IMR-90 (cell line): ENCODE data around the gene KCNN3. TPM values are rescaled to one million over a fixed set of nuclear protein-coding genes. Genes with fewer than 3 reads are reported as not detected.

Source experiments
- ATAC-seq: fragments of 200-7000 bp; cut with Tn5 transposase; 2 replicates; pipeline ENCODE4 v1.9.1; 2020; ENCODE audit warnings: low read depth, mild to moderate bottlenecking, moderate library complexity
- BruUV-seq: library from RNA; stranded (reverse); fragments of 400-500 nt; replicated peaks from 2 replicates; lab custom pipeline; 2021; lab: Mats Ljungman, UMichigan
- CTCF ChIA-PET: fragments of 300-600 bp; formaldehyde crosslinking; extraction: SDS; loops from one replicate; lab custom pipeline; 2021; ENCODE audit warnings: antibody characterized with exemption; lab: Yijun Ruan, JAX
- POLR2A ChIA-PET: fragments of 300-600 bp; sonication (Branson Sonifier 250); formaldehyde crosslinking; loops from one replicate; lab custom pipeline; 2022; ENCODE audit warnings: antibody characterized with exemption; ENCODE audit not compliant: unreplicated experiment; lab: Charles Lee
- DNase-seq: peaks from one replicate; pipeline ENCODE4 v3.0.0; 2013
- H2AFZ ChIP-seq: replicated peaks from 2 replicates; pipeline ENCODE3; 2013; ENCODE audit warnings: low read length, mild to moderate bottlenecking; ENCODE audit not compliant: poor library complexity
- H2AK5ac ChIP-seq: 2 replicates; pipeline ENCODE4 v1.6.1; 2013; ENCODE audit warnings: low read depth, low read length, inconsistent platforms
- H2AK9ac ChIP-seq: replicated peaks from 2 replicates; pipeline ENCODE3; 2013; ENCODE audit warnings: mild to moderate bottlenecking, low read depth, low read length, moderate library complexity; ENCODE audit not compliant: poor library complexity
- H2BK120ac ChIP-seq: 2 replicates; pipeline ENCODE4 v1.6.1; 2013; ENCODE audit warnings: low read depth, low read length, inconsistent platforms
- H2BK15ac ChIP-seq: 3 replicates; pipeline ENCODE4 v1.6.1; 2013; ENCODE audit warnings: low read depth, low read length, inconsistent platforms
- H2BK20ac ChIP-seq: 2 replicates; pipeline ENCODE4 v1.6.1; 2013; ENCODE audit warnings: low read depth, mild to moderate bottlenecking, inconsistent platforms, low read length, moderate library complexity
- H2BK5ac ChIP-seq: 2 replicates; pipeline ENCODE4 v1.6.1; 2013; ENCODE audit warnings: mild to moderate bottlenecking, low read depth, low read length, inconsistent platforms; ENCODE audit not compliant: poor library complexity, severe bottlenecking
- H3K14ac ChIP-seq: replicated peaks from 2 replicates; pipeline ENCODE4 v1.6.1; 2013; ENCODE audit warnings: low read depth, low read length, inconsistent platforms
- H3K18ac ChIP-seq: 2 replicates; pipeline ENCODE4 v1.6.1; 2013; ENCODE audit warnings: low read depth, low read length, control low read depth
- H3K23ac ChIP-seq: 2 replicates; pipeline ENCODE4 v1.6.1; 2013; ENCODE audit warnings: low read depth, low read length, inconsistent platforms
- H3K27ac ChIP-seq: 2 replicates; pipeline ENCODE4 v1.5.1; 2013; ENCODE audit warnings: mild to moderate bottlenecking, control low read depth, low read length; ENCODE audit not compliant: insufficient read depth
- H3K27me3 ChIP-seq: 2 replicates; pipeline ENCODE4 v1.6.1; 2013; ENCODE audit warnings: low read length; ENCODE audit not compliant: control insufficient read depth, insufficient read depth
- H3K36me3 ChIP-seq: 2 replicates; pipeline ENCODE4 v1.6.1; 2013; ENCODE audit warnings: low read length, mixed read lengths; ENCODE audit not compliant: control insufficient read depth, insufficient read depth
- H3K4ac ChIP-seq: 2 replicates; pipeline ENCODE4 v1.6.1; 2013; ENCODE audit warnings: low read depth, low read length, inconsistent platforms
- H3K4me1 ChIP-seq: 2 replicates; pipeline ENCODE4 v1.6.1; 2013; ENCODE audit warnings: low read length, mixed read lengths; ENCODE audit not compliant: control insufficient read depth, insufficient read depth
- H3K4me2 ChIP-seq: 2 replicates; pipeline ENCODE4 v1.6.1; 2013; ENCODE audit warnings: low read depth, mild to moderate bottlenecking, control low read depth, low read length, moderate library complexity
- H3K4me3 ChIP-seq: 2 replicates; pipeline ENCODE4 v1.5.1; 2013; ENCODE audit warnings: low read depth, mild to moderate bottlenecking, control low read depth, low read length, moderate library complexity; ENCODE audit not compliant: insufficient read depth
- H3K56ac ChIP-seq: 2 replicates; pipeline ENCODE4 v1.6.1; 2013; ENCODE audit warnings: low read length, inconsistent platforms; ENCODE audit not compliant: insufficient read depth; ENCODE audit errors: extremely low read depth
- H3K79me1 ChIP-seq, 2 experiments: 2 replicates each; pipeline ENCODE4 v1.6.1; 2013; ENCODE audit warnings: low read length in 2 of 2, inconsistent platforms in 1 of 2, low read depth in 1 of 2
- H3K9ac ChIP-seq: 2 replicates; pipeline ENCODE4 v1.6.1; 2013; ENCODE audit warnings: low read depth, low read length, control low read depth
- H3K9me1 ChIP-seq: 2 replicates; pipeline ENCODE4 v1.6.1; 2013; ENCODE audit warnings: low read length, inconsistent platforms; ENCODE audit not compliant: insufficient read depth
- H3K9me3 ChIP-seq: 2 replicates; pipeline ENCODE4 v1.6.1; 2013; ENCODE audit warnings: low read length; ENCODE audit not compliant: control insufficient read depth, insufficient read depth
- H4K20me1 ChIP-seq: 2 replicates; pipeline ENCODE4 v1.6.1; 2013; ENCODE audit warnings: low read length, inconsistent platforms; ENCODE audit not compliant: insufficient read depth
- H4K5ac ChIP-seq: 2 replicates; pipeline ENCODE4 v1.6.1; 2013; ENCODE audit warnings: mild to moderate bottlenecking, low read depth, low read length, control low read depth
- H4K8ac ChIP-seq, 2 experiments: 2 replicates each; pipeline ENCODE4 v1.6.1; 2013; ENCODE audit warnings: low read depth in 2 of 2, low read length in 2 of 2, control low read depth in 1 of 2, inconsistent platforms in 1 of 2
- H4K91ac ChIP-seq: 2 replicates; pipeline ENCODE4 v1.6.1; 2013; ENCODE audit warnings: low read depth, low read length, inconsistent platforms; ENCODE audit not compliant: insufficient read depth
- BHLHE40 ChIP-seq: fragments of 150-350 bp; IDR thresholded peaks from 2 replicates; pipeline ENCODE4 v1.6.1; 2016; ENCODE audit warnings: mild to moderate bottlenecking, low read depth, low read length
- CEBPB ChIP-seq: IDR thresholded peaks from 2 replicates; pipeline ENCODE4 v1.6.1; 2012; ENCODE audit warnings: low read depth, low read length, improper control_type of control experiment
- CHD1 ChIP-seq: IDR thresholded peaks from 2 replicates; pipeline ENCODE4 v1.6.1; 2012; ENCODE audit warnings: low read depth, low read length, improper control_type of control experiment
- ELK1 ChIP-seq: fragments of 150-350 bp; IDR thresholded peaks from 2 replicates; pipeline ENCODE4 v1.6.1; 2016; ENCODE audit warnings: low read depth, mild to moderate bottlenecking, low read length, moderate library complexity, borderline replicate concordance
- FOS ChIP-seq: fragments of 150-350 bp; IDR thresholded peaks from 2 replicates; pipeline ENCODE4 v1.6.1; 2016; ENCODE audit warnings: low read depth, low read length
- MAFK ChIP-seq: IDR thresholded peaks from 2 replicates; pipeline ENCODE4 v1.6.1; 2012; ENCODE audit warnings: low read depth, low read length, improper control_type of control experiment
- MAZ ChIP-seq: IDR thresholded peaks from 2 replicates; pipeline ENCODE4 v1.6.1; 2012; ENCODE audit warnings: low read depth, mild to moderate bottlenecking, low read length, improper control_type of control experiment, moderate library complexity, borderline replicate concordance
- MXI1 ChIP-seq: IDR thresholded peaks from 2 replicates; pipeline ENCODE4 v1.6.1; 2012; ENCODE audit warnings: low read depth, mild to moderate bottlenecking, low read length, moderate library complexity, borderline replicate concordance
- NFE2L2 ChIP-seq: fragments of 150-350 bp; IDR thresholded peaks from 2 replicates; pipeline ENCODE4 v1.6.1; 2016; ENCODE audit warnings: low read depth, mild to moderate bottlenecking, low read length
- POLR2A ChIP-seq: IDR thresholded peaks from 2 replicates; pipeline ENCODE4 v1.6.1; 2012; ENCODE audit warnings: mild to moderate bottlenecking, low read depth, low read length
- RAD21 ChIP-seq: IDR thresholded peaks from 2 replicates; pipeline ENCODE4 v1.6.1; 2012; ENCODE audit warnings: low read length, improper control_type of control experiment
- RCOR1 ChIP-seq: IDR thresholded peaks from 2 replicates; pipeline ENCODE4 v1.6.1; 2012; ENCODE audit warnings: mild to moderate bottlenecking, low read length, improper control_type of control experiment; ENCODE audit not compliant: insufficient replicate concordance
- RFX5 ChIP-seq: IDR thresholded peaks from 2 replicates; pipeline ENCODE4 v1.8.0; 2012; ENCODE audit warnings: low read depth, mild to moderate bottlenecking, low read length, moderate library complexity
- SMC3 ChIP-seq: fragments of 150-350 bp; IDR thresholded peaks from 2 replicates; pipeline ENCODE4 v1.6.1; 2016; ENCODE audit warnings: low read depth, mild to moderate bottlenecking, antibody characterized with exemption, low read length, moderate library complexity
- USF2 ChIP-seq: fragments of 150-350 bp; IDR thresholded peaks from 2 replicates; pipeline ENCODE4 v1.6.1; 2017; ENCODE audit warnings: mild to moderate bottlenecking, antibody characterized with exemption, low read length, low read depth
- WGBS, 2 experiments: methylation state at CpG; one replicate each; pipeline versions ENCODE4 v1.1.5 to v1.1.7; 2013; ENCODE audit warnings: missing lambda C conversion rate in 2 of 2; ENCODE audit not compliant: insufficient read length in 1 of 2; ENCODE audit errors: extremely low coverage in 2 of 2; 5-methylcytosine and 5-hydroxymethylcytosine counted together
- dilution Hi-C: fragments of 300-500 bp; cut with HindIII; formaldehyde crosslinking; loops from one replicate; pipeline ENCODE4 v1.14.3; 2018; ENCODE audit warnings: low sequenced_read_pairs; ENCODE audit not compliant: unreplicated experiment
- in situ Hi-C: fragments of 300-500 bp; cut with MboI; formaldehyde crosslinking; loops from 3 replicates; pipeline ENCODE4 v1.14.3; 2019; ENCODE audit warnings: low sequenced_read_pairs, inconsistent platforms, mixed read lengths
- intact Hi-C: fragments of 100-400 bp; cut with micrococcal nuclease; formaldehyde crosslinking; loops from 2 replicates; pipeline ENCODE4 v1.10.0; 2022
- polyA plus RNA-seq, 3 experiments: library from polyadenylated mRNA; depleted of rRNA; stranded (reverse); fragments of >200 nt; gene quantifications; 2 replicates each; pipeline ENCODE4 v1.2.3, GENCODE V29; 2012; ENCODE audit warnings: low replicate concordance in 1 of 3
- total RNA-seq: library from RNA; depleted of rRNA; stranded (reverse); fragments of >200 nt; gene quantifications from 2 replicates; pipeline ENCODE4 v1.2.3, GENCODE V29; 2012

KCNN3 gene
- total and polyA plus RNA-seq, 2 of the 4 experiments (the other 2 are of a cell fraction) = 0.02 TPM; not detected in 1

- peaks cover 3% of the 10 kb centered on the region; the same call in 1 of the 2 replicates for H3K9me1 ChIP-seq
- no peak overlapping the region for H2BK5ac ChIP-seq
- in situ Hi-C loops = no loop called here
- no peak overlapping the region for H3K14ac ChIP-seq
- no peak overlapping the region for H3K27ac ChIP-seq
- no peak overlapping the region for H3K56ac ChIP-seq
- no peak overlapping the region for H2AFZ ChIP-seq
- H2BK120ac ChIP-seq = no peak overlapping the region
- no peak overlapping the region for H3K18ac ChIP-seq
- intact Hi-C loops = no loop called here
- ChIA-PET POLR2A (no interaction called here), CTCF (no interaction called here)
- H2BK20ac ChIP-seq = no peak overlapping the region
- no peak overlapping the region for H3K4ac ChIP-seq
- H3K4me3 ChIP-seq = no peak overlapping the region
- ATAC-seq (peak; percentile 44), DNase-seq (no peak)
- no peaks in the 10 kb centered on the region for H3K79me1 ChIP-seq
- H4K91ac ChIP-seq = no peak overlapping the region
- no peaks in the 10 kb centered on the region for H3K36me3 ChIP-seq
- no TSS peak for BruUV-seq
- no peaks in the 10 kb centered on the region for H4K20me1 ChIP-seq
- no peaks in the 10 kb centered on the region for H3K9me3 ChIP-seq
- no peak overlapping the region for H3K23ac ChIP-seq
- no peak overlapping the region for H3K4me2 ChIP-seq
- H2AK5ac ChIP-seq = no peak overlapping the region
- H2AK9ac ChIP-seq = no peak overlapping the region
- no peaks in the 10 kb centered on the region for H3K4me1 ChIP-seq
- H4K5ac ChIP-seq = no peak overlapping the region
- H4K8ac ChIP-seq = no peak overlapping the region
- H3K27me3 ChIP-seq = peaks cover 30% of the 10 kb centered on the region
- no peak overlapping the region for H3K9ac ChIP-seq
- WGBS, 2 experiments = 69% methylated on average over 3 of the region's 9 CpGs; no CpG with 5 or more reads in 1 of the 2 experiments
- H2BK15ac ChIP-seq = no peak overlapping the region
- dilution Hi-C loops = no loop called here
- TF ChIP-seq NFE2L2 (no peak), RCOR1 (no peak), USF2 (no peak), MAFK (no peak), SMC3 (no peak), FOS (no peak), RAD21 (no peak), MXI1 (no peak), CEBPB (no peak), RFX5 (no peak), MAZ (no peak), POLR2A (no peak), BHLHE40 (no peak), ELK1 (no peak), CHD1 (no peak)
These were observed 18.5 kb downstream of the KCNN3 start for GRCh38 chr1:154851392-154852177.
